ENCODE results near the gene CLDN7. TPM values are rescaled to one million over a fixed set of nuclear protein-coding genes. Genes with fewer than 3 reads are reported as not detected.

CLDN7 gene
- total RNA-seq, 1 experiment from 2014 or later, result 177 TPM

- H3K4me2 ChIP-seq (ENCODE audit: insufficient read depth, insufficient read length, low read length), result peak overlapping the region; percentile 87
- no peak overlapping the region for H4K91ac ChIP-seq (ENCODE audit: insufficient read length, low read depth, low read length)
- no peak overlapping the region for H3K23ac ChIP-seq (ENCODE audit: insufficient read length, low read depth, low read length)
- no peak overlapping the region for H3K9ac ChIP-seq (ENCODE audit: extremely low read depth, insufficient read length, low read length)
- no peak overlapping the region for H2AFZ ChIP-seq (ENCODE audit: low read length)
- H2BK12ac ChIP-seq (ENCODE audit: insufficient read length, low read depth, low read length), result no peak overlapping the region
- Mint-ChIP-seq H3K4me1 (peaks cover 63 to 67% of the 10 kb centered on the region in 2 experiments), H3K27ac (peak overlapping the region; percentile 71 to 95 (median 95); a peak in 6 of 7 replicates), H3K36me3 (ENCODE audit: insufficient read depth in 1 of 3, low read depth in 3 of 3) (peaks cover 0 to 3% (median 0%) of the 10 kb centered on the region in 3 experiments; a peak in 2 of 7 replicates), H3K9me3 (no peaks in the 10 kb centered on the region), H3K4me3 (peak overlapping the region; percentile 71 to 91), H3K27me3 (ENCODE audit: low read depth) (no peaks in the 10 kb centered on the region; the same call in none of the 2 replicates)
- no peak overlapping the region for H3K14ac ChIP-seq (ENCODE audit: insufficient read depth, low read length)
- no peaks in the 10 kb centered on the region for H3K27me3 ChIP-seq (ENCODE audit: insufficient read depth, low read length)
- no peak overlapping the region for H3K27ac ChIP-seq (ENCODE audit: insufficient read length, low read depth, low read length)
- no peak overlapping the region for H3T11ph ChIP-seq (ENCODE audit: low read length)
- no CpG with 5 or more reads among the region's 9 CpGs for WGBS (ENCODE audit: extremely low coverage, insufficient read length, low lambda C conversion rate)
- H3K4me1 ChIP-seq (ENCODE audit: insufficient read depth, low read length), result peaks cover 3% of the 10 kb centered on the region; the same call in 1 of the 2 replicates
- H2BK20ac ChIP-seq (ENCODE audit: low read depth, low read length, poor library complexity, severe bottlenecking), result no peak overlapping the region
- DNase-seq, result no peak
- H3K23me2 ChIP-seq (ENCODE audit: insufficient read length, low read depth, low read length, poor library complexity, severe bottlenecking), result peaks cover 25% of the 10 kb centered on the region
- H3K18ac ChIP-seq (ENCODE audit: insufficient read length, low read depth, low read length), result no peak overlapping the region
- no peaks in the 10 kb centered on the region for H3K9me3 ChIP-seq (ENCODE audit: control insufficient read depth, low read depth, low read length)
- no peak overlapping the region for H3K4ac ChIP-seq (ENCODE audit: low read depth, low read length)
- no peak for TF ChIP-seq CTCF (conservative IDR thresholded peaks at IDR 0.05)
- no peak overlapping the region for H2BK5ac ChIP-seq (ENCODE audit: insufficient read length, low read length)
- H3K79me2 ChIP-seq (ENCODE audit: insufficient read depth, low read length), result peaks cover 3% of the 10 kb centered on the region; the same call in 1 of the 2 replicates
- H2AK5ac ChIP-seq (ENCODE audit: insufficient read length, low read length), result no peak overlapping the region
- H2BK120ac ChIP-seq (ENCODE audit: low read depth, low read length, poor library complexity, severe bottlenecking), result no peak overlapping the region
- H4K8ac ChIP-seq (replicated peaks; ENCODE audit: insufficient read length, low read depth, low read length), result no peak overlapping the region
- no peak overlapping the region for H3K56ac ChIP-seq (ENCODE audit: insufficient read length, low read depth, low read length)
- no peak overlapping the region for H2BK15ac ChIP-seq (ENCODE audit: low read depth, low read length)
- no peaks in the 10 kb centered on the region for H4K20me1 ChIP-seq (ENCODE audit: control insufficient read depth, insufficient read depth, insufficient read length)
- no peak overlapping the region for H4K5ac ChIP-seq (ENCODE audit: insufficient read length, low read depth, low read length)
- H3K79me1 ChIP-seq (ENCODE audit: insufficient read depth, low read depth, low read length, poor library complexity, severe bottlenecking), result peaks cover 2% of the 10 kb centered on the region
Measured at GRCh38 chr17:7215136-7215638, 47.1 kb downstream of the CLDN7 start.

All from H9 (cell line).